ENCODE data around the gene LAD1.

The LAD1 gene

GRCh38 chr1:201399018-201399351 is at the start of gene LAD1:
LAD1 (minus strand) TSS chr1:201399324; CDS start chr1:201399306, 18 bp downstream.
- no peak for TF ChIP-seq CTCF (IDR thresholded peaks at IDR 0.05; ENCODE audit: extremely low read depth, insufficient read depth, missing control alignments)
- no peak for DNase-seq (ENCODE audit: low spot score)
- in situ Hi-C loops (cut with MboI; ENCODE audit: low pct_unique_long_range_greater_than_20kb, low sequenced_read_pairs, unreplicated experiment): no loop called here

- TF ChIP-seq CTCF (IDR thresholded peaks at IDR 0.05; ENCODE audit: extremely low read depth, insufficient read depth, missing control alignments): peak; percentile 86
- peak; percentile 83 for DNase-seq (ENCODE audit: low spot score)
- in situ Hi-C loops (cut with MboI; ENCODE audit: low pct_unique_long_range_greater_than_20kb, low sequenced_read_pairs, unreplicated experiment): loop anchor here (10.0 kb wide), 1 partner anchor 67 kb away; no protein-coding TSS in a partner anchor
Observed at GRCh38 chr1:201447903-201448871, 49.1 kb upstream of the LAD1 start.

- no peak for TF ChIP-seq CTCF (IDR thresholded peaks at IDR 0.05; ENCODE audit: extremely low read depth, insufficient read depth, missing control alignments)
- in situ Hi-C loops (cut with MboI; ENCODE audit: low pct_unique_long_range_greater_than_20kb, low sequenced_read_pairs, unreplicated experiment): loop anchor here (10.0 kb wide), 1 partner anchor 69 kb away; no protein-coding TSS in a partner anchor
- DNase-seq (ENCODE audit: low spot score): no peak
Observed at GRCh38 chr1:201445310-201445709, 46.2 kb upstream of the LAD1 start.

- no peak for DNase-seq (ENCODE audit: low spot score)
- in situ Hi-C loops (cut with MboI; ENCODE audit: low pct_unique_long_range_greater_than_20kb, low sequenced_read_pairs, unreplicated experiment): loop anchor here (10.0 kb wide), 1 partner anchor 70 kb away; no protein-coding TSS in a partner anchor
- no peak for TF ChIP-seq CTCF (IDR thresholded peaks at IDR 0.05; ENCODE audit: extremely low read depth, insufficient read depth, missing control alignments)
Observed at GRCh38 chr1:201444792-201445191, 45.7 kb upstream of the LAD1 start.

- in situ Hi-C loops (cut with MboI; ENCODE audit: low pct_unique_long_range_greater_than_20kb, low sequenced_read_pairs, unreplicated experiment): loop anchor here (10.0 kb wide), 1 partner anchor 71 kb away; no protein-coding TSS in a partner anchor
- TF ChIP-seq CTCF (IDR thresholded peaks at IDR 0.05; ENCODE audit: extremely low read depth, insufficient read depth, missing control alignments): no peak
- DNase-seq (ENCODE audit: low spot score): no peak
Observed at GRCh38 chr1:201443747-201444146, 44.6 kb upstream of the LAD1 start.

GRCh38 chr1:201436969-201437368 is 37.8 kb upstream of the LAD1 start:
- in situ Hi-C loops (cut with MboI; ENCODE audit: low pct_unique_long_range_greater_than_20kb, low sequenced_read_pairs, unreplicated experiment): no loop called here
- no peak for DNase-seq (ENCODE audit: low spot score)
- TF ChIP-seq CTCF (IDR thresholded peaks at IDR 0.05; ENCODE audit: extremely low read depth, insufficient read depth, missing control alignments): no peak
